GM19193 (cell line): ENCODE data around the gene SPI1.

Experiments
- POLR2A ChIP-seq: IDR thresholded peaks from 4 replicates; pipeline ENCODE4 v1.6.1; 2011; ENCODE audit not compliant: insufficient read depth, insufficient read length; ENCODE audit errors: extremely low read depth

The SPI1 gene

GRCh38 chr11:47409440-47410369 lies 31.4 kb upstream of the SPI1 start:
- TF ChIP-seq POLR2A: no peak

- no peak for TF ChIP-seq POLR2A
Measured at GRCh38 chr11:47408598-47409439, 30.5 kb upstream of the SPI1 start.

- peak; percentile 66 for TF ChIP-seq POLR2A
Measured at GRCh38 chr11:47407746-47408590, 29.6 kb upstream of the SPI1 start, which contains the start of gene SLC39A13. Gene SLC39A13 (plus strand): TSS chr11:47408590. CDS start chr11:47410095, 1,505 bp downstream.

- TF ChIP-seq POLR2A: no peak
Measured at GRCh38 chr11:47406896-47407745, 28.8 kb upstream of the SPI1 start.

GRCh38 chr11:47403571-47403970 lies 25.2 kb upstream of the SPI1 start:
- no peak for TF ChIP-seq POLR2A

- no peak for TF ChIP-seq POLR2A
Measured at GRCh38 chr11:47403135-47403534, 24.8 kb upstream of the SPI1 start.

GRCh38 chr11:47400768-47401279 lies 22.5 kb upstream of the SPI1 start:
- peak; percentile 37 for TF ChIP-seq POLR2A

GRCh38 chr11:47399860-47400767 lies 21.8 kb upstream of the SPI1 start:
- peak; percentile 55 for TF ChIP-seq POLR2A

- TF ChIP-seq POLR2A: no peak
Measured at GRCh38 chr11:47398551-47398950, 20.2 kb upstream of the SPI1 start.

GRCh38 chr11:47398011-47398410 lies 19.7 kb upstream of the SPI1 start:
- no peak for TF ChIP-seq POLR2A

GRCh38 chr11:47396049-47396320 lies 17.6 kb upstream of the SPI1 start:
- TF ChIP-seq POLR2A: no peak

- TF ChIP-seq POLR2A: no peak
Measured at GRCh38 chr11:47395223-47396048, 17.1 kb upstream of the SPI1 start.
